Naive thymus-derived CD8-positive, alpha-beta T cell (primary cell): ENCODE results near the gene SLC49A3. TPM values are rescaled to one million over a fixed set of nuclear protein-coding genes. Genes with fewer than 3 reads are reported as not detected.

ENCODE experiments used
- ATAC-seq, 2 donors: fragments of 150-1000 bp; cut with Tn5 transposase in 1 of 2; sonication (Bioruptor Pico), chemical (Tn5 transposase) in 1 of 2; 1 replicate in 1 of 2; 2 replicates in 1 of 2; pipeline ENCODE4 v1.10.0; 2021; ENCODE audit warnings: mild to moderate bottlenecking in 2 of 2, moderate library complexity in 2 of 2
- POLR2A ChIA-PET: fragments of 350-600 bp; sonication (Branson Sonifier 250); formaldehyde crosslinking; loops from one replicate; lab custom pipeline; 2021; ENCODE audit warnings: antibody characterized with exemption; lab: Charles Lee
- DNase-seq, 10 donors: peaks; one replicate each; pipeline versions ENCODE4 v3.0.0 to v3.0.0-alpha.2; 2020 to 2022
- H3K27ac Mint-ChIP-seq, 10 donors: one replicate each; pipeline ENCODE4 v1.8.0; 2020 to 2022; ENCODE audit warnings: mild to moderate bottlenecking in 10 of 10, mixed read lengths in 10 of 10, moderate library complexity in 4 of 10, inconsistent platforms in 1 of 10
- H3K27me3 Mint-ChIP-seq, 5 donors: one replicate each; pipeline ENCODE4 v1.8.0; 2021 to 2022; ENCODE audit warnings: mixed read lengths in 5 of 5
- H3K36me3 Mint-ChIP-seq, 3 donors: one replicate each; pipeline ENCODE4 v1.8.0; 2020 to 2022; ENCODE audit warnings: mixed read lengths in 3 of 3, mild to moderate bottlenecking in 2 of 3, inconsistent platforms in 1 of 3
- H3K4me1 Mint-ChIP-seq, 4 donors: one replicate each; pipeline ENCODE4 v1.8.0; 2021 to 2022; ENCODE audit warnings: mixed read lengths in 4 of 4
- H3K4me3 Mint-ChIP-seq, 10 donors: one replicate each; pipeline ENCODE4 v1.8.0; 2020 to 2022; ENCODE audit warnings: mild to moderate bottlenecking in 10 of 10, mixed read lengths in 10 of 10, moderate library complexity in 6 of 10, inconsistent platforms in 1 of 10
- H3K9me3 Mint-ChIP-seq, 9 donors: one replicate each; pipeline ENCODE4 v1.8.0; 2020 to 2022; ENCODE audit warnings: mixed read lengths in 9 of 9, mild to moderate bottlenecking in 3 of 9, inconsistent platforms in 1 of 9, moderate library complexity in 1 of 9
- polyA plus RNA-seq, 3 donors: library from polyadenylated mRNA; unstranded; fragments of 300-500 nt; fragmentation: Illumina TruSeq; gene quantifications; one replicate each; pipeline ENCODE4 v1.2.3, GENCODE V29; 2021
- total RNA-seq, 8 experiments: library from RNA in 2 of 8; stranded (reverse) in 2 of 8; gene quantifications; one replicate each; pipeline ENCODE4 v1.2.3 and lab custom pipeline; 2021 to 2026

SLC49A3 gene
- total and polyA plus RNA-seq, 5 experiments from 2014 or later = 0.30 to 3.7 (median 1.2) TPM; not detected in 1

DNA sequence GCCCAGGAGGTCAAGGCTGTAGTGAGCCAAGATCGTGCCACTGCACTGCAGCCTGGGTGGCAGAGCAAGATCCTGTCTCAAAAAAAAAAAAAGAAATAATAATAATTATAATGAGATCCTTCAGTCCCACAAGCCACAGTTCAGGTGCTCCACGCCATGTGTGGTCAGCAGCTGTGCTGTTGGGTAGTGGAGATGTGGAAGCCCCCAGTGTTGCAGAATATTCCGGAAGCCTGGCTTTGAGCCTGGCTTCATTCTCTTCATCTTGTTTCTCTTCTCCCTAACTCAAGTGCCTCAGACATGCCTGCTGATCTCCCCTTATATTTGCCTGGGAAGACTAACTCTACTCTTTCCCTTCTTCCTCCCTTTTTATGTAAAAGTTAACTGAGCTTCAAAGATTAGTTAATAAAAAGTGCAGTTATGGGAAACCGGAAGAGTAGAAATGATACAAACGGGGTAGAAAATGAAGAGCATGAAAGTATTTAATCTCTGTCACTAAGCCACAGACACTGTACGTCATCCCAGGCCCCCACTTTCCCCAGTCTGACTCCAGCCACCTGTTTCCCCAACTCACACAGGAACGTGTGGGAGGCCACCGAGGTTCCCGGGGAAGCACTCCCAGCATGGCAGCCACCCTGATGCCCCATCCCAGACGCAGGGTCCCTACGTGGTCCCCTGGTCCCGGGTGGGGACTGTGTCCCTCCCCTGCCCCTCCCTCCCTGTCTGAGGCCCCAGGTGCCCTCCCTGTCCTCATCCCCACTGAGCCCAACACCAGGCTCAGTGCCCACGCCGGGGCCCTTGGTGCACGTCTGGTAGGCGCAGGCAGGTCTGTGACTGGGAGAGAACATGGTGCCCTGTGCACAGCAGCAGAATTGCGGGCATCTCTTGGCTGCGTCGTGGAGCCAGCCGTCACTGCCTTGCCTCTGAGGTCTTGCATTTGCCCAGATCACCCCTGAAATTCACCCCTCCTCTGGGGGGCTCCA is 40.7 kb upstream of the SLC49A3 start:
- ATAC-seq = no peak
- H3K4me1 Mint-ChIP-seq = peaks cover 13 to 20% (median 17%) of the 10 kb centered on the region in 4 donors
- H3K9me3 Mint-ChIP-seq = no peaks in the 10 kb centered on the region
- POLR2A ChIA-PET = interaction anchor here (0.7 kb wide), 1 partner anchor 38 kb away, joined by 4 read pairs; no protein-coding TSS in a partner anchor
- peaks cover 0 to 26% (median 12%) of the 10 kb centered on the region in 3 donors for H3K36me3 Mint-ChIP-seq
- H3K4me3 Mint-ChIP-seq = no peak overlapping the region
- H3K27ac Mint-ChIP-seq = peak overlapping the region in 2 of 10 donors; percentile 19 to 46
- H3K27me3 Mint-ChIP-seq = no peaks in the 10 kb centered on the region
- DNase-seq = no peak

GRCh38 chr4:727576-727975 is 38.6 kb upstream of the SLC49A3 start:
- Mint-ChIP-seq H3K4me3 (no peak overlapping the region), H3K27me3 (no peaks in the 10 kb centered on the region), H3K27ac (peak overlapping the region in 2 of 10 donors; percentile 29 to 74), H3K4me1 (peaks cover 13 to 24% (median 20%) of the 10 kb centered on the region in 4 donors), H3K36me3 (peaks cover 0 to 14% (median 3%) of the 10 kb centered on the region in 3 donors), H3K9me3 (no peaks in the 10 kb centered on the region)
- ATAC-seq (no peak), DNase-seq (no peak)
- POLR2A ChIA-PET = no interaction called here

DNA sequence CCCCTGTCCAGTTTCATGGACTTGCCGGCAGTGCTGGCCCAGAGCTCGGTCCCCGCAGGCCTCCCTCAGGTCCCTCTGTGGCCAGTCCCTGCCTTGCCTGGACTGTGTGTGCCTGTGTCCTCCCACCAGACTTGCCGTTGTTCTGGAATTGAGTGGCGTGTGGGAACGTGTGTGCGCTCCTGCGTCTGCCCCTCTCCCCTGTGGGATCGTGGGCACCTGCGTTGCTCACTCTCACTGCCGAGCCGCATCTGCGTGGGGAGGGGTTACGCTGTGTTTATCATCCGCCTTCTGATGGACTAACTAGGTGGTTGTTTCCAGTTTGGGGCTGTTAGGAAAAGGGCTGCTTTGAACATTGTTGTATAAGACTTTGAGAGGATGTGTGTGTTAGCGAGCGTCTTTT is 37.9 kb upstream of the SLC49A3 start:
- peaks cover 13 to 28% (median 21%) of the 10 kb centered on the region in 4 donors for H3K4me1 Mint-ChIP-seq
- POLR2A ChIA-PET = no interaction called here
- H3K27ac Mint-ChIP-seq = peak overlapping the region in 1 of 10 donors; percentile 65
- no peaks in the 10 kb centered on the region for H3K9me3 Mint-ChIP-seq
- H3K27me3 Mint-ChIP-seq = no peaks in the 10 kb centered on the region
- DNase-seq = no peak
- ATAC-seq = no peak
- H3K36me3 Mint-ChIP-seq = peaks cover 0 to 18% (median 5%) of the 10 kb centered on the region in 3 donors
- H3K4me3 Mint-ChIP-seq = no peak overlapping the region

DNA sequence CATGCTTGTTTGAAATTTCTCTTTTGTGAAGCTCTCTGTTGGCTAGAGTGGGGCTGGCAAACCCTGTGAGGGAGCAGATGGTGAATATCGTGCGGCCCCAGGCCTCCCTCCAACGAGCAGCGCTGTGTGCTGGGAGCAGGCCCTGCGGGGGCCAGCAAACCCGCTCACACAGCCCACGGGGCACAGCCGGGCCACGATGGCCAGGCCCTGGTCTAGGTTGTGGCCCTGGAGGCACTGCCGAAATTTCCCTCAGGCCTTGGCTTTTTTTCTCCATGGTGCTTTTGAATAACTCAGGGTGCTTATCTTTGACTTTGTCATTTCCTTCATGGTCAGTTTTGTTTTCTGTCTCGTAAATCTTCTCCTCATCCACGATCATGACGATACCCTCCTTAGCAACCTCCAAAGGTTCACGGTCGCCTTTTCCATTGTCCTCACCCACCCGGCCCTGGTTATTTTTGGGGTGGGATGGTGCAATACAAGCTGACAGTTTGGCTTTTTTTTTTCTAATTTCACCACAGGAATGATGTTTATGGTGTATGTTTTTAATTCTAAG is 37.4 kb upstream of the SLC49A3 start:
- H3K36me3 Mint-ChIP-seq = peaks cover 0 to 18% (median 5%) of the 10 kb centered on the region in 3 donors
- DNase-seq (no peak), ATAC-seq (no peak)
- peak overlapping the region in 2 of 10 donors; percentile 5 to 65 for H3K27ac Mint-ChIP-seq
- H3K9me3 Mint-ChIP-seq = no peaks in the 10 kb centered on the region
- H3K27me3 Mint-ChIP-seq = no peaks in the 10 kb centered on the region
- peaks cover 13 to 33% (median 23%) of the 10 kb centered on the region in 4 donors for H3K4me1 Mint-ChIP-seq
- POLR2A ChIA-PET = no interaction called here
- no peak overlapping the region for H3K4me3 Mint-ChIP-seq

DNA sequence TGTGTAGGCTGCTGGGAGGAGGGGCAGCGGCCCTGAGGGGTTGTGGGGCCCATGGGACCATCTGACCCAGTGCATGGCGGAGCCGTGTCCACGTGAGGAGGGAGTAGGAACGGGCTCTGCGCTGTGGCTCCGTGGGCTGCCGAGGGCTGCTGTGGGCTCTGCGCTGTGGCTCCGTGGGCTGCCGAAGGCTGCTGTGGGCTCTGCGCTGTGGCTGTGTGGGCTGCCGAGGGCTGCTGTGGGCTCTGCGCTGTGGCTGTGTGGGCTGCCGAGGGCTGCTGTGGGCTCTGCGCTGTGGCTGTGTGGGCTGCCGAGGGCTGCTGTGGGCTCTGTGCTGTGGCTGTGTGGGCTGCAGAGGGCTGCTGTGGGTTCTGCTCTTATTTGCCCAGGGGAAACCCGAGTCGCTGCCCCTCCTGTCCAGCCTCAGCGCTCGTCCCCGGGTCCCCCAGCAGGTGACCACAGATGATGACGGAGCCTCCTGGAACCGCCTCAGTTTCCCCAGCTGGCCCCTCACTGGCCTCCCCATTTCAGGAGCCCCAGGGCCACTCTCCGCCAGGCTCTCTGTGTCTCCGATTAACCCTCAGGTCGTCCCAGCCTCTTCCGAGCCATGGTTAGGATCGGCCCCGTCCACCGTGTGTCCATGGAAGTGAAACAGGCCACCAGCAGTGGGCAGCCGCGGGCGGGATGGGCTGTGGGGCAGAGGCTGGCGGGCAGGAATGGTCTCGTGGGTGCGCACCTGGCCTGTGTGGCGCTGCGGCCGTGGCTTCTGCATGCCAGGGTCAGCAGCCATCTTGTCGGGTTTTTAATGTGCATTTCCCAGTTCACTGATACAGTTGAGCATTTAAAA is 36.7 kb upstream of the SLC49A3 start:
- Mint-ChIP-seq H3K27ac (peak overlapping the region in 3 of 10 donors; percentile 31 to 79 (median 43)), H3K4me3 (no peak overlapping the region), H3K9me3 (no peaks in the 10 kb centered on the region), H3K4me1 (peaks cover 16 to 35% (median 25%) of the 10 kb centered on the region in 4 donors), H3K27me3 (no peaks in the 10 kb centered on the region), H3K36me3 (peaks cover 0 to 15% (median 3%) of the 10 kb centered on the region in 3 donors)
- ATAC-seq (no peak), DNase-seq (no peak)
- POLR2A ChIA-PET = no interaction called here

- ATAC-seq (no peak), DNase-seq (peak in 1 of 10 donors; percentile 11)
- Mint-ChIP-seq H3K27me3 (no peaks in the 10 kb centered on the region), H3K36me3 (peaks cover 0 to 18% (median 3%) of the 10 kb centered on the region in 3 donors), H3K27ac (peak overlapping the region in 1 of 10 donors; percentile 11), H3K4me3 (no peak overlapping the region), H3K4me1 (peaks cover 14 to 43% (median 33%) of the 10 kb centered on the region in 4 donors), H3K9me3 (no peaks in the 10 kb centered on the region)
- POLR2A ChIA-PET = no interaction called here
These were observed 35.0 kb upstream of the SLC49A3 start for GRCh38 chr4:723751-724530.

- H3K4me3 Mint-ChIP-seq = no peak overlapping the region
- no peak for DNase-seq
- peaks cover 0 to 16% (median 3%) of the 10 kb centered on the region in 3 donors for H3K36me3 Mint-ChIP-seq
- no peaks in the 10 kb centered on the region for H3K27me3 Mint-ChIP-seq
- H3K4me1 Mint-ChIP-seq = peaks cover 15 to 46% (median 35%) of the 10 kb centered on the region in 4 donors
- ATAC-seq = no peak
- peak overlapping the region in 1 of 10 donors; percentile 86 for H3K27ac Mint-ChIP-seq
- no peaks in the 10 kb centered on the region for H3K9me3 Mint-ChIP-seq
- POLR2A ChIA-PET = no interaction called here
These were observed 34.0 kb upstream of the SLC49A3 start for GRCh38 chr4:722851-723360.

DNA sequence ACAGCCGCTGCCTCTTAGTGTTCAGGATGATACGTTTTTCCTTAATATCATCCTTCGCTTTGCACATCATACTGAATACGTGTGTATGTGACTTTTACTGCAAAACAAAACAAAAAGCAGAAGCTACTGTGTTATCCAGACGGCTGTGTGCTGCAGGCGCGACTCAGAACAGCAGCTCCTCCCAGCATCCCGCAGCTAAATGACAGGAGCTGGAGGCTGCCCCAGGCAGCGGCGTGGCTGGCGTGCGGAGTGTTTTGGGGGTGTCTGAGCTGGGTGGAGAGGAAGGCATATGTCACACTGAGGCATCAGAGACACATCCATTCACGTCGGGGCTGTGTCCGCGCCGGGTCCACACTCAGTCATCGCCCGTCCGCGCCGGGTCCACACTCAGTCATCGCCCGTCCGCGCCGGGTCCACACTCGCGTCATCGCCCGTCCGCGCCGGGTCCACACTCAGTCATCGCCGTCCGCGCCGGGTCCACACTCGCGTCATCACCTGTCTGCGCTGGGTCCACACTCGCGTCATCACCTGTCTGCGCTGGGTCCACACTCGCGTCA is 33.3 kb upstream of the SLC49A3 start:
- DNase-seq (no peak), ATAC-seq (no peak)
- Mint-ChIP-seq H3K9me3 (no peaks in the 10 kb centered on the region), H3K4me3 (no peak overlapping the region), H3K36me3 (peaks cover 0 to 16% (median 3%) of the 10 kb centered on the region in 3 donors), H3K27me3 (no peaks in the 10 kb centered on the region), H3K4me1 (peaks cover 17 to 52% (median 36%) of the 10 kb centered on the region in 4 donors), H3K27ac (peak overlapping the region in 1 of 10 donors; percentile 19)
- POLR2A ChIA-PET = no interaction called here

- Mint-ChIP-seq H3K27me3 (no peaks in the 10 kb centered on the region), H3K4me3 (no peak overlapping the region), H3K4me1 (peaks cover 19 to 52% (median 33%) of the 10 kb centered on the region in 4 donors), H3K9me3 (no peaks in the 10 kb centered on the region), H3K36me3 (peaks cover 0 to 12% (median 3%) of the 10 kb centered on the region in 3 donors), H3K27ac (peak overlapping the region in 2 of 10 donors; percentile 19 to 27)
- POLR2A ChIA-PET = no interaction called here
- no peak for DNase-seq
- ATAC-seq = no peak
These were observed 32.6 kb upstream of the SLC49A3 start for GRCh38 chr4:721261-722168.

GRCh38 chr4:720111-720860 is 31.3 kb upstream of the SLC49A3 start:
- H3K4me3 Mint-ChIP-seq = no peak overlapping the region
- no peaks in the 10 kb centered on the region for H3K9me3 Mint-ChIP-seq
- peaks cover 17 to 48% (median 31%) of the 10 kb centered on the region in 4 donors for H3K4me1 Mint-ChIP-seq
- no peak for ATAC-seq
- H3K36me3 Mint-ChIP-seq = peaks cover 0 to 12% (median 3%) of the 10 kb centered on the region in 3 donors
- POLR2A ChIA-PET = no interaction called here
- DNase-seq = no peak
- H3K27ac Mint-ChIP-seq = no peak overlapping the region
- no peaks in the 10 kb centered on the region for H3K27me3 Mint-ChIP-seq
